Natural killer cell (primary cell): ENCODE measurements around the gene HECTD4. TPM values are rescaled to one million over a fixed set of nuclear protein-coding genes. Genes with fewer than 3 reads are reported as not detected.

Experiments
- ATAC-seq, 3 donors: fragments of 150-1000 bp in 2 of 3; fragments of 200-7000 bp in 1 of 3; cut with Tn5 transposase; 1 replicate in 1 of 3; 2 replicates in 2 of 3; pipeline ENCODE4 v1.10.0; 2021; ENCODE audit warnings: mild to moderate bottlenecking in 2 of 3, moderate library complexity in 2 of 3
- DNase-seq, 2 donors: peaks; one replicate each; pipeline versions ENCODE4 v3.0.0 to v3.0.0-alpha.2; 2013 to 2021; ENCODE audit warnings: mixed read lengths in 1 of 2
- H3K27ac ChIP-seq: one replicate; pipeline ENCODE4 v1.5.1; 2013; ENCODE audit warnings: mild to moderate bottlenecking, low read length
- H3K27me3 ChIP-seq: one replicate; pipeline ENCODE4 v1.6.1; 2013; ENCODE audit warnings: low read length; ENCODE audit not compliant: control insufficient read depth, insufficient read depth
- H3K36me3 ChIP-seq: one replicate; pipeline ENCODE4 v1.6.1; 2013; ENCODE audit warnings: low read length; ENCODE audit not compliant: control insufficient read depth, insufficient read depth
- H3K4me1 ChIP-seq: one replicate; pipeline ENCODE4 v1.6.1; 2013; ENCODE audit warnings: low read length; ENCODE audit not compliant: control insufficient read depth, insufficient read depth
- H3K4me3 ChIP-seq: one replicate; pipeline ENCODE4 v1.5.1; 2013; ENCODE audit warnings: low read length
- H3K9me3 ChIP-seq: one replicate; pipeline ENCODE4 v1.6.1; 2013; ENCODE audit warnings: low read length; ENCODE audit not compliant: control insufficient read depth, insufficient read depth
- H3K27ac Mint-ChIP-seq, 2 donors: one replicate each; pipeline ENCODE4 v1.8.0; 2022; ENCODE audit warnings: mild to moderate bottlenecking in 2 of 2, mixed read lengths in 2 of 2, moderate library complexity in 1 of 2
- H3K27me3 Mint-ChIP-seq, 2 donors: one replicate each; pipeline ENCODE4 v1.8.0; 2022; ENCODE audit warnings: low read depth in 2 of 2, mixed read lengths in 2 of 2
- H3K36me3 Mint-ChIP-seq: one replicate; pipeline ENCODE4 v1.8.0; 2022; ENCODE audit warnings: mixed read lengths
- H3K4me1 Mint-ChIP-seq, 2 donors: one replicate each; pipeline ENCODE4 v1.8.0; 2022; ENCODE audit warnings: mixed read lengths in 2 of 2
- H3K4me3 Mint-ChIP-seq: one replicate; pipeline ENCODE4 v1.8.0; 2022; ENCODE audit warnings: mild to moderate bottlenecking, moderate library complexity, mixed read lengths
- H3K9me3 Mint-ChIP-seq, 2 donors: one replicate each; pipeline ENCODE4 v1.8.0; 2022; ENCODE audit warnings: mixed read lengths in 2 of 2
- CTCF ChIP-seq: fragments of 200-600 bp; IDR thresholded peaks from one replicate; pipeline ENCODE4 v1.8.0; 2022; ENCODE audit warnings: antibody characterized with exemption
- WGBS: methylation state at CpG from one replicate; pipeline ENCODE4 v1.1.7; 2013; ENCODE audit warnings: missing lambda C conversion rate; ENCODE audit not compliant: insufficient coverage; 5-methylcytosine and 5-hydroxymethylcytosine counted together
- intact Hi-C: fragments of 100-400 bp; cut with micrococcal nuclease; formaldehyde crosslinking; loops from one replicate; pipeline ENCODE4 v1.14.2; 2022
- total RNA-seq, 4 donors: library from RNA; stranded (reverse); fragments of 120-200 nt in 1 of 4; gene quantifications; one replicate each; pipeline versions ENCODE4 v1.2.3 to v1.2.4, GENCODE V29; 2013 to 2022

The HECTD4 gene
- total RNA-seq, 3 donors from 2014 or later (not counting 1 experiment from before 2014, with no cell fraction given) = 66.9 to 82.6 (median 79.2) TPM

- DNase-seq (no peak), ATAC-seq (no peak)
- no peak overlapping the region for H3K4me3 ChIP-seq
- intact Hi-C loops = loop anchor here (10.0 kb wide), 2 partner anchors 112 to 182 kb away; partner anchors contain the start of genes ERP29 and TMEM116
- no peaks in the 10 kb centered on the region for H3K36me3 Mint-ChIP-seq
- H3K4me3 Mint-ChIP-seq = peak overlapping the region; percentile 75
- H3K27ac Mint-ChIP-seq = peak overlapping the region; percentile 89 to 96
- no peaks in the 10 kb centered on the region for H3K27me3 Mint-ChIP-seq
- H3K4me1 ChIP-seq = peaks cover 37% of the 10 kb centered on the region
- H3K36me3 ChIP-seq = peaks cover 3% of the 10 kb centered on the region
- no peak overlapping the region for H3K27ac ChIP-seq
- H3K9me3 ChIP-seq = no peaks in the 10 kb centered on the region
- no peaks in the 10 kb centered on the region for H3K27me3 ChIP-seq
- 88% methylated on average over 6 of the region's 7 CpGs for WGBS
- peaks cover 29 to 41% of the 10 kb centered on the region in 2 donors for H3K4me1 Mint-ChIP-seq
- no peaks in the 10 kb centered on the region for H3K9me3 Mint-ChIP-seq
- TF ChIP-seq CTCF = no peak
These were observed 255.3 kb downstream of the HECTD4 start for GRCh38 chr12:112126911-112127310.

GRCh38 chr12:112126000-112126438, 256.2 kb downstream of the HECTD4 start:
- Histone ChIP-seq H3K4me3 (peak overlapping the region; percentile 95), H3K4me1 (peaks cover 37% of the 10 kb centered on the region), H3K9me3 (no peaks in the 10 kb centered on the region), H3K27ac (peak overlapping the region; percentile 92), H3K27me3 (no peaks in the 10 kb centered on the region), H3K36me3 (no peaks in the 10 kb centered on the region)
- no peaks in the 10 kb centered on the region for H3K9me3 Mint-ChIP-seq
- ATAC-seq (no peak), DNase-seq (peak in 1 of 2 donors; percentile 19)
- intact Hi-C loops = loop anchor here (1.0 to 10.0 kb wide), 3 partner anchors 18 to 181 kb away; partner anchors contain the start of genes ERP29, NAA25 and TMEM116
- peak overlapping the region; percentile 89 to 96 for H3K27ac Mint-ChIP-seq
- H3K27me3 Mint-ChIP-seq = peaks cover 0 to under 1% of the 10 kb centered on the region in 2 donors
- peak overlapping the region; percentile 90 for H3K4me3 Mint-ChIP-seq
- H3K36me3 Mint-ChIP-seq = no peaks in the 10 kb centered on the region
- WGBS = 3% methylated on average over 25 of the region's 25 CpGs
- peaks cover 21 to 34% of the 10 kb centered on the region in 2 donors for H3K4me1 Mint-ChIP-seq
- no peak for TF ChIP-seq CTCF

- no peaks in the 10 kb centered on the region for H3K36me3 Mint-ChIP-seq
- peaks cover 37% of the 10 kb centered on the region for H3K4me1 ChIP-seq
These were observed 256.8 kb downstream of the HECTD4 start, which contains the start of gene TRAFD1 for GRCh38 chr12:112125250-112125999. Gene TRAFD1, plus strand, starts transcription at chr12:112125560. Its CDS starts 4,963 bp downstream, at chr12:112130523.

More at GRCh38 chr12:112125250-112125999, 256.8 kb downstream of the HECTD4 start, which contains the start of gene TRAFD1:
- peak; percentile 98 to 99 for DNase-seq
- intact Hi-C loops = loop anchor here (1.0 to 10.0 kb wide), 3 partner anchors 17 to 181 kb away; partner anchors contain the start of genes ERP29, NAA25 and TMEM116
- TF ChIP-seq CTCF = no peak
- H3K36me3 ChIP-seq = no peaks in the 10 kb centered on the region
- H3K9me3 Mint-ChIP-seq = no peaks in the 10 kb centered on the region
- under 1% methylated on average over 63 of the region's 63 CpGs for WGBS
- ATAC-seq = peak; percentile 97 to 100 (median 98)
- peaks cover 4 to 7% of the 10 kb centered on the region in 2 donors for H3K27me3 Mint-ChIP-seq
- no peaks in the 10 kb centered on the region for H3K27me3 ChIP-seq
- peak within 1 kb of the TSS; percentile 89 to 96 for H3K27ac Mint-ChIP-seq
- H3K4me3 ChIP-seq = peak within 1 kb of the TSS; percentile 95
- H3K27ac ChIP-seq = peak within 1 kb of the TSS; percentile 92
- H3K4me1 Mint-ChIP-seq = peaks cover 18 to 28% of the 10 kb centered on the region in 2 donors
- H3K9me3 ChIP-seq = no peaks in the 10 kb centered on the region
- peak within 1 kb of the TSS; percentile 90 for H3K4me3 Mint-ChIP-seq
